ENCODE measurements around the gene MMS22L.

MMS22L gene, protein sequence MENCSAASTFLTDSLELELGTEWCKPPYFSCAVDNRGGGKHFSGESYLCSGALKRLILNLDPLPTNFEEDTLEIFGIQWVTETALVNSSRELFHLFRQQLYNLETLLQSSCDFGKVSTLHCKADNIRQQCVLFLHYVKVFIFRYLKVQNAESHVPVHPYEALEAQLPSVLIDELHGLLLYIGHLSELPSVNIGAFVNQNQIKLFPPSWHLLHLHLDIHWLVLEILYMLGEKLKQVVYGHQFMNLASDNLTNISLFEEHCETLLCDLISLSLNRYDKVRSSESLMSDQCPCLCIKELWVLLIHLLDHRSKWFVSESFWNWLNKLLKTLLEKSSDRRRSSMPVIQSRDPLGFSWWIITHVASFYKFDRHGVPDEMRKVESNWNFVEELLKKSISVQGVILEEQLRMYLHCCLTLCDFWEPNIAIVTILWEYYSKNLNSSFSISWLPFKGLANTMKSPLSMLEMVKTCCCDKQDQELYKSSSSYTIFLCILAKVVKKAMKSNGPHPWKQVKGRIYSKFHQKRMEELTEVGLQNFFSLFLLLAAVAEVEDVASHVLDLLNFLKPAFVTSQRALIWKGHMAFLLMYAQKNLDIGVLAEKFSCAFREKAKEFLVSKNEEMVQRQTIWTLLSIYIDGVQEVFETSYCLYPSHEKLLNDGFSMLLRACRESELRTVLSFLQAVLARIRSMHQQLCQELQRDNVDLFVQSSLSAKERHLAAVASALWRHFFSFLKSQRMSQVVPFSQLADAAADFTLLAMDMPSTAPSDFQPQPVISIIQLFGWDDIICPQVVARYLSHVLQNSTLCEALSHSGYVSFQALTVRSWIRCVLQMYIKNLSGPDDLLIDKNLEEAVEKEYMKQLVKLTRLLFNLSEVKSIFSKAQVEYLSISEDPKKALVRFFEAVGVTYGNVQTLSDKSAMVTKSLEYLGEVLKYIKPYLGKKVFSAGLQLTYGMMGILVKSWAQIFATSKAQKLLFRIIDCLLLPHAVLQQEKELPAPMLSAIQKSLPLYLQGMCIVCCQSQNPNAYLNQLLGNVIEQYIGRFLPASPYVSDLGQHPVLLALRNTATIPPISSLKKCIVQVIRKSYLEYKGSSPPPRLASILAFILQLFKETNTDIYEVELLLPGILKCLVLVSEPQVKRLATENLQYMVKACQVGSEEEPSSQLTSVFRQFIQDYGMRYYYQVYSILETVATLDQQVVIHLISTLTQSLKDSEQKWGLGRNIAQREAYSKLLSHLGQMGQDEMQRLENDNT

DNA sequence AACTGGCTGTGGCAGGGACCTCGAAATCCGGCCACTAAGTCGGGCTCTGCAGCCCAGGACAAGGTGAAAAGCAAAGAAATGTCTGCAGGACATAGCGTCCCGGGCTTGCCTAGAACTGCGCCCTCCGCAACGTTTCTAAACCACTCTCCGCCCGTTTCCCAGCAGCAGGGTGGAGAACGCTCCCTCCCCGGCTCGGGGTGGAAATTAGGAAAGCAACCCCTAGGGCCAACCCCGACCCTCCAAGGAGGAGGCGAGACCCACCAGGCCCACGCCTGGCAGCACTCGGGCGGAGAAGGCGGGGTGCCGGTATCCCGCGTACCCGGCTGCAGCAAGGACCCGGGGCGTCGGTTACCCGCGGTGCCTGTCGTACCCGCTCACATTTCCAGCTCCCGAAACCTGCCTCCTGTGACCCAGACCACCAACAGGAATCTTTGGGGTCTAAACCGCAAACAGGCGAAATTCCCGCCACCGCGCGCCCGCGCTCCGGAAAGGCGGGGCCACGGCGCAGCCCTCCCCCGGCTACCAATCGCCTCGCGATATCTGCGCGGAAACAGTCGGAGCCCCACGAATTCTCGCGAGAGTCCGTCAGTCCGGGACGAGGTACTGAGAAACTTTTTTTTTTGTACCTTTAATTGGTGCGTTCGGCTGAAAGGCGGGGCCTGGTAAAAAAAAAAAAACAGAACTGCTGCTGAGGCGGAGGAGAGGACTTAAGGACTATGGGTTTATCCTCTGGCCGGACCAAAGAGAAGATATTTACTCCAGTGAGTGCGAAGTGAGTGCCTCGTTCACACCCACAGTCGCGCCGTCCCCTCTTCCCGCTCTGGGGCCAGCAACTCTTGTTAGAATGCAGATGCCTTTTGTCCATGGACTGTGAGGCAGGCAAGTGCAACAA is at the start of gene MMS22L:
TSS of gene MMS22L (minus strand) at position 491 of the 892 bp plus-strand sequence. CDS start 739 bp downstream, outside the sequence.
- DNase-seq = peak; percentile 91

DNA sequence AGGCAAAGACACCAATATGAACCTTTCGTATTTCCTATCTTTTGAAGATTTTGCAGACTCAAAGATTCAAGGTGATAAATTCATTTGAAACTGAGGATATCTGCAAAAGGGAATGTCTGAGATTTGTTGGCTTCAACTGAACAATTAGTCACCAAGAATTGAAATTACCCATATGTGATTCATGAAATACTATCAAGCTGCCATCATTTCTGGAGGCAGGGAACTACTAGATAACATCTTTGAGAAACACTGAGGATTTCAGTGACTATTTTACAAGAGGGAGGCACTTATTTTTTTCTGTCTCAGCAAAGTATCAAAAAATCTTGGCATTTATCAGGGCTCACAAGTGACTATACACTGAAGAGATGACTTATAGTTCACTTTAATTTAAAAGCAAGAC is 39.8 kb upstream of the MMS22L start:
- no peak for DNase-seq

DNA sequence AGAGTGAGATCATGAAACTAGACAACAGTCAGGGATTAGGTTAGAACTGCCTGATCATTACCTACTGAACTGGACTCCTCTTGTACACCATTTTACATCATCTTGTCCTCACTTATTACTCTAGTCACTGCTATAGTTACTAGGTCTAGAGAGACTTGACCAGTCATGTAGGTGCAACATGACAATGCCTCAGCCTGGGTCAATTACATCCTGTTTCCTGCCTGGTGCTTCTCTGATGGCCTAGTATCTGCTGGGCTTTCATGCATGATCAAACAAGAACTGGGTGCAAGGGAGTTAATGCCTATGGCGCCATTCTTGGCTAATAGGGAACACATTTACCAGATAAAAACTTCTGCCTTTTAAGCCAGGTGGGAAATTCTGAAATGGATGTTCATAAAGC is 39.2 kb upstream of the MMS22L start:
- no peak for DNase-seq

DNA sequence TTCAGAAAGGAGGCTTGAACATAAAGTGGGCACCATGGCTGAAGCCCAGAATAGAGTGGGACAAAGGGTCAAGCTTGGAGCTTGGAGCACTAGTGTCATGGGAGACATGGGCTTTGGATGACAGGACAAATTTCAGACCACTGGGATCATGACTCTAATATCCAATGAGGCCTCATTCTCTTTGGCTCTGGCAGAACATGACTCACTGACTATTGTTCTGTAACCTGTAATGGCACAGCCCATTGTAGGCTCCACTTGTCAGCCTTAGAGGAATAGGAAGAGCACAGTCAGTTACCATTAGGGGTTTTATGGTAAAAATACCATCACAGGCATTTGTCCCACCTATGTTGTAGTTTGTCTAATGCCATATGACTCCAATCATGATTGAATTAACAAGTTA is 34.0 kb upstream of the MMS22L start:
- DNase-seq = no peak

DNA sequence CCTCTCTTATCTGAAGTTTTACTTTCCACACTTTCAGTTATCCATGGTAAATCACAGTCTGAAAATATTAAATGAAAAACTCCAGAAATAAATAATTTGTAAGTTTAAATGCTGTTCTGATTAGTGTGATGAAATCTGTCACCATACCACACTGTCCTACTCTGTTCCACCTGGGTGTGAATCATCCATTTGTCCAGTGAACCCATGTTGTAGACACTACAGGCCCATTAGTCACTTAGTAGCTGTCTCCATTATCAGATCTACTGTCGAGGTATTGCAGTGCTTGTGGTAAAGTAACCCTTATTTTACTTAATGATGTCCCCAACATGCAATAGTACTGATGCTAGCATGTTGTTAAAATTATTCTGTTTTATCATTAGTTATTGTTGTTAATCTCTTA is 29.2 kb upstream of the MMS22L start:
- DNase-seq = no peak

GRCh38 chr6:97306544-97307320 is 23.7 kb upstream of the MMS22L start:
- DNase-seq = no peak

DNA sequence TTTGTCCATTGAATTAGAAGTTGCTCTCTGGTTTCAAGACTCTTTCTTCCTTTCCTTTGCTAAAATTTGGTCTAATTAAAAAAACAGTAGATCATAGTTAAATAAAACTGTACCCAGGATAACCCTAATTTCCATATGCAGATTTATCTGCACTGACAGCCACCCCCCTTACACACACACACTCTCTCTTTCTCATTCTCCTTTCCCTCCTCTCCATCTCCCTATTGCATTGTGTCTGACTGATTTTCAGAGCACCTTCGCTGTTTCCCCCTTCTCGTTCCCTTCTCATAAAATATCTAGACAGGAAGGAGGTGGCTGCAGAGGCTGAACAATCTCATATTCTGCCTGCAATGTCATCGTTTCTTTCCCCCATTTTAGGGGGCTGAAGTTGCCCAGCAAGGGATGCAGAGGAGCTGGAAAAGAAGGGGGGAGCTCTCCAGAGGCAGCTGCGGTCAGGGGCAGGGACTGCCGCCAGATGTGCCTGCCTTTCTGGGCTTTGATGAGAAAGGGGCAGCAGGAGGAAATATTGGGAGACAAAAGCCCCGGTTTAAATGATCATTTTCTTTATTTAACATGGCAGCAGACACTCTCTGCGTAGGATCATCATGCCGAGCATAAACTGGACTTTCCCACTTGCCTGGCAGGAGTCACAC is 22.5 kb upstream of the MMS22L start:
- no peak for DNase-seq

- DNase-seq = no peak
Measured at GRCh38 chr6:97304701-97305100, 21.7 kb upstream of the MMS22L start.

DNA sequence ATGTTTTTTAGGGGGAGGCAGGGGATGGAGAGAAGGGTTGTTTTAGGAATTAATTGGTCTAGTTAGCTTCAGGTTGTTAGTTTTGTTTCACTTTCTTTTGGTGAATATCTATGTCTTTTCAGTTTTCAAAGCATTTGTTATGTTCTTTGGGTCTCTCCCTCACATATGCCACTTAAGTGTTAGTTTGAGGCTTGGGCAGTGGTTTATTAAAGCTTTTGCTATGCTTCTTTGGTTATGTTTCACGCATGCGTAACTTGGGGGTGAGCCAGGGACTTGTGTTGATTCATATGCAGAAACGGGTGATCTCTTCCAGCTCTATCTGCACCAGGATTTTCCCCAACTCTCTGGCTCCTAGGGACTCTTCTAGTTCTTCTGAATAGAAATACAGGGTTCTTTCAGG is 11.4 kb upstream of the MMS22L start:
- no peak for DNase-seq

- DNase-seq = no peak
Measured at GRCh38 chr6:97293198-97293696, 10.2 kb upstream of the MMS22L start.

DNA sequence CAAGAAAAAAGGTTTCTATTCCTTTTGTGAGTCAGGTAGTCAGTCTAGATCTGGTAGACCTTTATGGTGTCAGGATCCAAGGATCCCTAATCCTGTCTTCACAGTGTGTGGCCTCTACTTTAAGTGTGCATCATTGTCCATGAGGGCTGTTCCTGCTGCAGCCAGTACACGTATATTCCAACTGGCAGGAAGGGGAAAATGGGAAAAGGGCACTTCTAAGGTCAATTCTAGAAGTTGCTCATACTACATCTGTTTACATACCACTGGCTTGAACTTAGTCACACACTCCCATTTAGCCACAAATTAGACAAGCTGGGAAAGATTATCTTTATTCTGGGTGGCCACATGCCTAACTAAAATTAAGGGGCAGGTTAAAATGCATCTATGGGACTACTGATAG is 9.7 kb upstream of the MMS22L start:
- no peak for DNase-seq

DNA sequence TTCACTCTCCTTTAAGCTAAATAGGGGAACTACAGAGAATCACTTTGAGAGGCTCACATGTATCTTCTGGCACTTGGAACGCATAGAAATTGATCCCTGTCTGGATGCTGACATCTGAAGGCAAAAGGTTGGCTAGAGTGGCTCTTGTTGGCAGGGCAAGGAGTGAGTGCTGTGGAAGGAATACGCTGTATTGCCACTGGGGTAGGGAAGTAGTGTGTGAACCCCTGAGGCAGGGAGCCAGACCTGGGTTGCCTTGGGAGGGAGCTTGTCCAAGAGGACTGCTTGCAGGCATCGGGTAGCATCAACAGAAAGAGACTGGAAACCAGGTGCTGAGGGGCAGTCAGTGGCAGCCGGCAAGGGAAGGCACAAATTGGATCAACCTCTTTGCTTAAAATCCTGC is 8.9 kb upstream of the MMS22L start:
- no peak for DNase-seq

GRCh38 chr6:97289332-97289731 is 6.3 kb upstream of the MMS22L start:
- DNase-seq = no peak

GRCh38 chr6:97288188-97288587 is 5.2 kb upstream of the MMS22L start:
- no peak for DNase-seq

DNA sequence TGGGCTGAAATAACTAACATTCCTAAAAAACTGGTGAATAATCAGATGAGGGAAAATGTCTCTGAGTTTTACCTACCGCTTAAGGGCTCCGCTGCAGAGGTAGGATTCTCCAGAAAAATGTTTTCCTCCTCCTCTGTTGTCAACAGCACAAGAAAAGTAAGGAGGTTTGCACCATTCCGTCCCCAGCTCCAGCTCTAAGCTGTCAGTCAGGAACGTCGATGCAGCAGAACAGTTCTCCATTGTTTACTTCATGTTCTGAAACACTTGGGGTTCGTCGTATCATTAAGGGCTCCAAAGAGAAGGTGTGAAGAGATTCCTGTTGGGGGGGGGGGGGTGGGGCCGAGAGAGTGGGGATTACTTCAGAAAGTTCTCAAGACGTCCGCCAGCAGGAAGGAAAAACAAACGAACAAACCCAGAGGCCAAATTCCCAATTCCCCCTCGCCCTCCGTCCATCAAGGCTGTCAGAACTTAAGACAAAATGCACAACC is 734 bp downstream of the MMS22L start:
- DNase-seq = no peak

GRCh38 chr6:97280766-97281165 is 2.2 kb downstream of the MMS22L start:
- no peak for DNase-seq

DNA sequence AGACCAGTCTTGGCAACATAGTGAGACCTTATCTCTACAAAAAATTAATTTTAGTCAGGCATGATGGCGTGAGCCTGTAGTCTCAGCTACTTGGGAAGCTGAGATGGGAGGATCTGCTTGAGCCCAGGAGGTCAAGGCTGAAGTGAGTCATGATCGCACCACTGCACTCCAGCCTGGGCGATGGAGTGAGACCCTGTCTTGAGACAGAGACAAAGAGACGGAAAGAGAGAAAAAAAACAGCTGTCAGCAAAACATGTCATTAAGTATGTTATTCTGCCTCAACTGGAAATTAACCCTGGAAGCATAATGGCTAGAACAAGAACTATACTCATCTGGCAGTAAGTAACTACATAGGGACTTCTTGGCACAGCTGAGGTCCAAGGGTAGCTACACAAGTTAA is 7.2 kb downstream of the MMS22L start:
- no peak for DNase-seq

- no peak for DNase-seq
Measured at GRCh38 chr6:97269821-97270220, 13.2 kb downstream of the MMS22L start.

DNA sequence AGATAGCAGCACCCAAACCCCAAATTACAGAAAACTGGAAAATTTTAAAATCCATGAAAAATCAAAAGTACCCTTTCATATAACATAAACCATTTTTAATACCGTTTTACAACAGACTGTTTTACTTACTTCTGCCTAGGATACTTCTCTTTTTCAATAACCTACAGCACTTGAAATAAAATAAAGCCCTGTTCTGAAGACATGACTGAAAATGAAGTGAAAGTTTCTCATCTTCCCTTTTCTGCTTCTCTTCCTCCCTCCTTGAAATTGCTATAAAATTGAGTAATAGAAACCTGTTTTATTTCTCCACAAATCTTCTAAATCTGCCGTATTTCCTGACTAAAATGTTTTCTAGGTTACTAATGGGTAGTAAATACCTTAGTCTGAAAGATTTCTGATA is 20.3 kb downstream of the MMS22L start:
- no peak for DNase-seq

- no peak for DNase-seq
Measured at GRCh38 chr6:97246842-97247241, 36.2 kb downstream of the MMS22L start.

DNA sequence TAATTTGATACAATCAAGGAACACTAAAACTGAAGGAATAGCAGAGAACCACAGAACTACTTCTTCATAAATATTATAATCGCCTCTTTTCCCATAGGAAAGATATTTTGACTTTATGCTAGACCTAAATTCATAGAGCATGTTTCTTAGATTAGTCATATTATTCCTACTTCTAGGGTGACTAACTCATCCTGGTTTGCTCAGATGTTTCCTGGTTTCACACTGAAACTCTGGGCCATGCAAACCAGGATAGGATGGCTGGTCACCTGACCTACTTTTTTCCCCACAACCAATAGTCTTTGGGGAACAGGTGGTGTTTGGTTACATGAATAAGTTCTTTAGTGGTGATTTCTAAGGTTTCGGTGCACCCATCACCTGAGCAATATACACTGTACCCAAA is 42.8 kb downstream of the MMS22L start:
- no peak for DNase-seq
